Measurements from ENCODE around the gene IQCK.

GRCh38 chr16:19859603-19860002, 141.5 kb downstream of the IQCK start:
- no peak for TF ChIP-seq CTCF (IDR thresholded peaks at IDR 0.05; ENCODE audit: insufficient read depth, low read length, poor library complexity, severe bottlenecking)
- TF ChIP-seq EZH2phosphoT487 (conservative IDR thresholded peaks at IDR 0.05; ENCODE audit: low read length) = no peak

Data from SU-DHL-6 (cell line).